ENCODE measurements around the gene ACIN1.

The ACIN1 gene

GRCh38 chr14:23056145-23056955, 38.6 kb downstream of the ACIN1 start:
- Histone ChIP-seq H3K27ac (ENCODE audit: low read depth, low read length) (no peak overlapping the region), H3K4me1 (ENCODE audit: control insufficient read depth, insufficient read depth, low read length, unreplicated experiment) (peaks cover 8% of the 10 kb centered on the region)

GRCh38 chr14:23055621-23056144, 39.3 kb downstream of the ACIN1 start:
- H2AFZ ChIP-seq (ENCODE audit: low read length, unreplicated experiment), result no peak overlapping the region

More at GRCh38 chr14:23056145-23056955, 38.6 kb downstream of the ACIN1 start:
- Histone ChIP-seq H3K4me3 (ENCODE audit: low read depth, low read length) (peak overlapping the region; percentile 81), H3K27me3 (ENCODE audit: insufficient read depth, low read length) (no peaks in the 10 kb centered on the region), H2AFZ (ENCODE audit: low read length, unreplicated experiment) (peak overlapping the region; percentile 32), H3K36me3 (ENCODE audit: insufficient read depth, low read length) (peaks cover 12% of the 10 kb centered on the region; the same call in 1 of the 2 replicates), H3K79me2 (ENCODE audit: control insufficient read depth, insufficient read depth, low read length, unreplicated experiment) (peaks cover 8% of the 10 kb centered on the region)

GRCh38 chr14:23055147-23055550, 39.8 kb downstream of the ACIN1 start:
- Histone ChIP-seq H3K79me2 (ENCODE audit: control insufficient read depth, insufficient read depth, low read length, unreplicated experiment) (no peaks in the 10 kb centered on the region), H3K4me3 (ENCODE audit: low read depth, low read length) (no peak overlapping the region), H3K4me1 (ENCODE audit: control insufficient read depth, insufficient read depth, low read length, unreplicated experiment) (peaks cover 8% of the 10 kb centered on the region)

More at GRCh38 chr14:23055621-23056144, 39.3 kb downstream of the ACIN1 start:
- H3K27ac ChIP-seq (ENCODE audit: low read depth, low read length), result no peak overlapping the region
- H3K4me1 ChIP-seq (ENCODE audit: control insufficient read depth, insufficient read depth, low read length, unreplicated experiment), result peaks cover 8% of the 10 kb centered on the region
- no peaks in the 10 kb centered on the region for H3K27me3 ChIP-seq (ENCODE audit: insufficient read depth, low read length)
- peaks cover 7% of the 10 kb centered on the region; the same call in 1 of the 2 replicates for H3K36me3 ChIP-seq (ENCODE audit: insufficient read depth, low read length)
- peaks cover 2% of the 10 kb centered on the region for H3K79me2 ChIP-seq (ENCODE audit: control insufficient read depth, insufficient read depth, low read length, unreplicated experiment)
- H3K4me3 ChIP-seq (ENCODE audit: low read depth, low read length), result peak overlapping the region; percentile 81; the same call in 1 of the 2 replicates

DNA sequence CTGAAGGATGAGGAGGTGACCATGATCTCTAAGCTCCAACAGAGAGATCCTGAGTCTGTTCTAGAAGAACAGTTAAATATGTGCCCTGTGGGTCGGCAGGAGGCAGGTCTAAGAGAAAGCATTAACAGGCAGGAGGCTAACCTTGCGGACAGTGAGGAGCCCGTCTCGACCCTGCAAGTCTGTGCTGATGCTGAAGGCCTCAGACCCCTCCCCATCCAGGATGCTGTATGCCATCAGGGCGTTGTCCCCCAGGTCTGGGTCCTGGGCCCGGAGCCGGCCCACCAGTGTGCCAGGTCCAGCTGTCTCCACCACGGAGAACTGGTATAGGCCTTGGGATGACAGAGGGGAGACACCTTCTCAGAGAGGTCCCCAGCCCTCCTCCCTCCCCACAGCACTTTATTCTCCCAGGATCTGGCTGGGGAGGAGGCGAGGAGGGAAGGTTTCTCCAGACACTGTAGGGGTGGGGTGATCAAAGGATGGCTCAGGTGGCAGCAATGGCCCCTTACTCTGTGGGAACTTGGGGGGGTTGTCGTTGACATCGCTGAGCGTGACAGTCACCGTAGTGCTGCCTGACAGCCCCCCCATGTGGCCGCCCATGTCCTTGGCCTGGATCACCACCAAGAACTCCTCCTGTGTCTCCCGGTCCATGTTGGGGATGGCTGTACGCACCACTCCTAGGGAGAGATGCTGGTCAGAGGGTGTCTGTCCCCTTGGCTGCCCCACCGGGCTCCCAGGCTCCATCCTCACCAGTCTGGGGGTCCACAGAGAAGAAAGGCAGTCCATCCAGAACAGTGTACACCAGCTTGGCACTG, 40.7 kb downstream of the ACIN1 start:
- Histone ChIP-seq H2AFZ (ENCODE audit: low read length, unreplicated experiment) (no peak overlapping the region), H3K27me3 (ENCODE audit: insufficient read depth, low read length) (no peaks in the 10 kb centered on the region), H3K4me1 (ENCODE audit: control insufficient read depth, insufficient read depth, low read length, unreplicated experiment) (peaks cover 8% of the 10 kb centered on the region), H3K4me3 (ENCODE audit: low read depth, low read length) (no peak overlapping the region), H3K27ac (ENCODE audit: low read depth, low read length) (no peak overlapping the region), H3K79me2 (ENCODE audit: control insufficient read depth, insufficient read depth, low read length, unreplicated experiment) (no peaks in the 10 kb centered on the region), H3K36me3 (ENCODE audit: insufficient read depth, low read length) (no peaks in the 10 kb centered on the region)

More at GRCh38 chr14:23055147-23055550, 39.8 kb downstream of the ACIN1 start:
- no peaks in the 10 kb centered on the region for H3K27me3 ChIP-seq (ENCODE audit: insufficient read depth, low read length)
- 0 out of 2 replicates have a peak, but pooled peaks cover 2% of the 10 kb centered on the region for H3K36me3 ChIP-seq (ENCODE audit: insufficient read depth, low read length)
- no peak overlapping the region for H3K27ac ChIP-seq (ENCODE audit: low read depth, low read length)
- H2AFZ ChIP-seq (ENCODE audit: low read length, unreplicated experiment), result no peak overlapping the region

DNA sequence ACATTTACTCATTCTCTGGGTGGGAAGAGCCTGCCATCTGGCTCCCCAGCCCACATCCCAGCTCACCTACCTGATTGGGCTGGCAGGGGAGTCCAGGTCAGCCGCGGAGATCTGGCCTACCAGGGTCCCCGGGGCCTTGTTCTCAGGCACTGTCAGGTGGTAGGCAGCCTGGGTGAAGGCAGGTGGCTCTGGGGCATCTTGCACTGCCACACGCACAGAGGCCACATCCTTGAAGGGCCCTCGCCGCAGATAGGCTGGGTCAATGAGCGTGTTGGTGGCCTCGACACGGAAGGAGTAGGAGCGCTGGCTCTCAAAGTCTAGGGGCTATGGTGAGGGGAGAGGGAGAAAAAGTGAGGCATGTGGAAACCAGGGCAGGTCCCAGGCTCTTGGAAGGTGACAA, 41.5 kb downstream of the ACIN1 start:
- no peaks in the 10 kb centered on the region for H3K36me3 ChIP-seq (ENCODE audit: insufficient read depth, low read length)
- H3K27me3 ChIP-seq (ENCODE audit: insufficient read depth, low read length), result no peaks in the 10 kb centered on the region
- H3K27ac ChIP-seq (ENCODE audit: low read depth, low read length), result no peak overlapping the region
- H3K79me2 ChIP-seq (ENCODE audit: control insufficient read depth, insufficient read depth, low read length, unreplicated experiment), result no peaks in the 10 kb centered on the region
- H3K4me1 ChIP-seq (ENCODE audit: control insufficient read depth, insufficient read depth, low read length, unreplicated experiment), result peaks cover 8% of the 10 kb centered on the region
- no peak overlapping the region for H3K4me3 ChIP-seq (ENCODE audit: low read depth, low read length)
- no peak overlapping the region for H2AFZ ChIP-seq (ENCODE audit: low read length, unreplicated experiment)

- H3K4me3 ChIP-seq (ENCODE audit: low read depth, low read length), result no peak overlapping the region
- no peaks in the 10 kb centered on the region for H3K27me3 ChIP-seq (ENCODE audit: insufficient read depth, low read length)
- no peak overlapping the region for H3K27ac ChIP-seq (ENCODE audit: low read depth, low read length)
- H3K4me1 ChIP-seq (ENCODE audit: control insufficient read depth, insufficient read depth, low read length, unreplicated experiment), result peaks cover 8% of the 10 kb centered on the region
- no peaks in the 10 kb centered on the region for H3K36me3 ChIP-seq (ENCODE audit: insufficient read depth, low read length)
- no peak overlapping the region for H2AFZ ChIP-seq (ENCODE audit: low read length, unreplicated experiment)
- no peaks in the 10 kb centered on the region for H3K79me2 ChIP-seq (ENCODE audit: control insufficient read depth, insufficient read depth, low read length, unreplicated experiment)
Measured at GRCh38 chr14:23052671-23053070, 42.3 kb downstream of the ACIN1 start.

DNA sequence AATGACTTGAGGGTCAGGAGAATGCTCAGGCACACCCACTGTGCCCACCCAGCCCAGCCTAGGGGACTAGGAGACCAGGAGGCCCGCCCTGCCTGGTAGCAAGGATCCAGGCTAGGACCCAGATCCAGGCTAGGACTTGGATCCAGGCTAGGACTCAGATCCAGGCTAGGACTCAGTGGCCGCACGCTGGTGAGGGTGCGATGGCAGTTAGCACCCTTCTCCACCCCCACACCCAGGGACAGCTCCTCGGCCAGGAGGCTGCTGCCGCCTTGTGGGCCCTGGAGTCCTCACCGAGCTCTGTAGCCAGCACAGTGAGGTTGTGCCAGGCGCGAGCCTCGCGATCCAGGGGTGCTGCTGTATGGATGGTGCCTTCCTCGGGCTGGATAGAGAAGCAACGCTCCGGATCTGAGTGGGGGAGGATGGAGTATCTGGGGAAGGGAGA, 42.7 kb downstream of the ACIN1 start:
- H3K4me3 ChIP-seq (ENCODE audit: low read depth, low read length), result no peak overlapping the region
- H3K36me3 ChIP-seq (ENCODE audit: insufficient read depth, low read length), result no peaks in the 10 kb centered on the region
- no peaks in the 10 kb centered on the region for H3K27me3 ChIP-seq (ENCODE audit: insufficient read depth, low read length)
- H2AFZ ChIP-seq (ENCODE audit: low read length, unreplicated experiment), result no peak overlapping the region
- no peaks in the 10 kb centered on the region for H3K79me2 ChIP-seq (ENCODE audit: control insufficient read depth, insufficient read depth, low read length, unreplicated experiment)
- peaks cover 12% of the 10 kb centered on the region for H3K4me1 ChIP-seq (ENCODE audit: control insufficient read depth, insufficient read depth, low read length, unreplicated experiment)
- no peak overlapping the region for H3K27ac ChIP-seq (ENCODE audit: low read depth, low read length)

DNA sequence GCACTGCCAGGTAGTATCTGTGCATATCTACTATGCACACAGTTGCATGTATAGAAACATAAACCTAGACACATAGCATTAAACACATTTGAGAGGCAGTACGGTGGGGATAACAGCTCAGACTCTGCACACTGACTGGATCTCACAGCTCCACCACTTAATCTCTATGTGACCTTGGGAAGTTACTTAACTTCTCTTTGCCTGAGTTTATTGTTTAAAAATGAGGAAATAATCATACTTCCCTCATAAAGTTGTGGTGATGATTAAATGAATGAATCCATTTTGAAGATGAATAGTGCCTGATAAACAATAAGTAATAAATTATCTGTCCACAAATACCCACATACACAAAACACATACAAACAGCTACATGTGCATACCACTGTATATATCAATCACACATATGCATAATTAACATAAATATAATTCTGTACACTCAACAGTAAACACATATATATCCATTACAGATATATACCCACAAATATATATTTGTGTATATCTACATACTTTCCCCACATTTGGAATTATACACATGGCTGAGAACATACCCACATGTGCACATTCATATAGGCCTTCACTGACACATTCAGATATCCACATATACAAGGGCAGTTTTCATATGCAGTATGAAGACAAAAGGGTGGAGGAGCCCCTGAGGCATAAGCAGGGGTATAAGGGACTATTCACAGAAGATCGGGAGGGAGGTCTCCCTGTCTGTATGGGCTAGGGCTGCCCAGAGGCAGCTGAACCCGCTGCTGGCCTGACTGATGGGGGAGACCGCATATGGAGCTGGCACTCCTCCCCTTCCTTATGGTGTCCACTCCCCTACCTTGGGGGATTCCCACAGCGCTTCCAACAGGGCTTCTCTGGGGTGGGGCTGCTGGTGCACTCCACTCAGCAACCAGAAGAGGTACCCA, 43.5 kb downstream of the ACIN1 start:
- Histone ChIP-seq H3K27ac (ENCODE audit: low read depth, low read length) (no peak overlapping the region), H3K79me2 (ENCODE audit: control insufficient read depth, insufficient read depth, low read length, unreplicated experiment) (no peaks in the 10 kb centered on the region), H3K4me1 (ENCODE audit: control insufficient read depth, insufficient read depth, low read length, unreplicated experiment) (peaks cover 9% of the 10 kb centered on the region), H3K36me3 (ENCODE audit: insufficient read depth, low read length) (no peaks in the 10 kb centered on the region), H3K4me3 (ENCODE audit: low read depth, low read length) (no peak overlapping the region), H3K27me3 (ENCODE audit: insufficient read depth, low read length) (no peaks in the 10 kb centered on the region), H2AFZ (ENCODE audit: low read length, unreplicated experiment) (no peak overlapping the region)

DNA sequence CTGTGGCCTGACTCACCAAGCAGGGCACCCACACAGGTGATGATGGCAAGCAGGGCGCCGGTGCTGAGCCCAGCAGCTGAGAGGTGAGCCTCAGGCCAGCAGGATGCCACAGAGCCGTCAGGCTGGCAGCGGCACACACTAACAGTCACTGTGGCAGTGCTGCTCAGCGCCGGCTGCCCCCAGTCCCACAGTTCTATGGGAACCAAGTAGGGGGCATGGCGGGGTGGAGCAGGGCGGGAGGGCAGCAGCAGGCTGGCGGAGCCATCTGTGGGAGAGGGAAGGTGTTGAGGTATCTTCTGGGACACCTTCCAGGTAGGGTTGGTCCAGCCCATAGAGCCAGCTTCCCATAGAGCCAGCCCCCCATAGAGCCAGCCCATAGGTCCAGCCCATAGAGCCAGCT, 45.9 kb downstream of the ACIN1 start:
- Histone ChIP-seq H3K4me3 (ENCODE audit: low read depth, low read length) (no peak overlapping the region), H3K79me2 (ENCODE audit: control insufficient read depth, insufficient read depth, low read length, unreplicated experiment) (no peaks in the 10 kb centered on the region), H3K27me3 (ENCODE audit: insufficient read depth, low read length) (no peaks in the 10 kb centered on the region), H3K4me1 (ENCODE audit: control insufficient read depth, insufficient read depth, low read length, unreplicated experiment) (peaks cover 14% of the 10 kb centered on the region), H3K36me3 (ENCODE audit: insufficient read depth, low read length) (no peaks in the 10 kb centered on the region), H3K27ac (ENCODE audit: low read depth, low read length) (no peak overlapping the region), H2AFZ (ENCODE audit: low read length, unreplicated experiment) (no peak overlapping the region)

Data from ACC112 (cell line).